HCT116 (cell line): ENCODE results near the gene ROR2.

Experiments used
- ATF3 ChIP-seq: IDR thresholded peaks from 2 replicates; pipeline ENCODE4 v1.6.1; 2012
- CBX3 ChIP-seq: IDR thresholded peaks from 2 replicates; pipeline ENCODE4 v1.6.1; 2012; ENCODE audit warnings: low read depth
- ELF1 ChIP-seq: IDR thresholded peaks from 2 replicates; pipeline ENCODE4 v1.6.1; 2012; ENCODE audit warnings: low read depth, borderline replicate concordance
- EZH2 ChIP-seq: fragments of 200-600 bp; sonication (generic); IDR thresholded peaks from 2 replicates; pipeline ENCODE4 v1.6.1; 2017; ENCODE audit warnings: antibody characterized with exemption, mixed run types
- EZH2phosphoT487 ChIP-seq: fragments of 200-600 bp; IDR thresholded peaks from 2 replicates; pipeline ENCODE4 v1.6.1; 2018; ENCODE audit warnings: antibody characterized with exemption, borderline replicate concordance
- POLR2A ChIP-seq: IDR thresholded peaks from 2 replicates; pipeline ENCODE4 v1.7.0; 2011; ENCODE audit warnings: borderline replicate concordance; ENCODE audit not compliant: insufficient read depth, insufficient read length; ENCODE audit errors: extremely low read depth
- POLR2AphosphoS5 ChIP-seq: IDR thresholded peaks from 2 replicates; pipeline ENCODE4 v1.6.1; 2011; ENCODE audit warnings: mild to moderate bottlenecking, low read depth, low read length, moderate library complexity
- RAD21 ChIP-seq: IDR thresholded peaks from 2 replicates; pipeline ENCODE4 v1.6.1; 2012; ENCODE audit warnings: low read depth, mild to moderate bottlenecking
- SP1 ChIP-seq: IDR thresholded peaks from 2 replicates; pipeline ENCODE4 v1.6.1; 2012; ENCODE audit warnings: low read depth
- TF ChIP-seq, protein P1 (sequence below), 3 experiments: fragments of 200-600 bp in 1 of 3; sonication (generic) in 1 of 3; IDR thresholded peaks in 2 of 3; conservative IDR thresholded peaks in 1 of 3; 2 replicates each; pipeline ENCODE4 v1.5.1; 2012 to 2017; ENCODE audit warnings: low read depth in 2 of 3, low read length in 2 of 3, antibody characterized with exemption in 1 of 3, borderline replicate concordance in 1 of 3, control low read depth in 1 of 3, mild to moderate bottlenecking in 1 of 3, mixed read lengths in 1 of 3, mixed run types in 1 of 3, moderate library complexity in 1 of 3; ENCODE audit not compliant: insufficient read depth in 1 of 3
- TF ChIP-seq, protein P2 (sequence below): IDR thresholded peaks from 2 replicates; pipeline ENCODE4 v1.6.1; 2012; ENCODE audit warnings: low read depth

DNA sequence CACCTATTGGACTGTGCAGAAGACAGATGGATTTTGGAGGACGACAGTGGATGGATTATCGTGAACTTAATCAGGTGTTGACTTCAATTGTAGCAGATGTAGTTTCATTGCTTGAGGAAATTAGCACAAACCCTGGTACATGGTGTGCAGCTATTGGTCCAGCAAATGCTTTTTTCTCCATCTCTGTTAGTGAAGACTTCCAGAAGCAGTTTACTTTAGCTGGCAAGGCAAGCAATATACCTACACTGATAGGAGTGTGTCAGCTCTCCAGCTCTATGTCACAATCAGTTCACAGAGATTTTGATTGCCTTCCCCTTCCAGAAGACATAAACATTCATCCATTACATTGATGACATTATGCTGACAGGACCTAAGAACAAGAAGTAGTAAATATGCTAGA is 35.7 kb upstream of the ROR2 start:
- TF ChIP-seq, protein P1, sequence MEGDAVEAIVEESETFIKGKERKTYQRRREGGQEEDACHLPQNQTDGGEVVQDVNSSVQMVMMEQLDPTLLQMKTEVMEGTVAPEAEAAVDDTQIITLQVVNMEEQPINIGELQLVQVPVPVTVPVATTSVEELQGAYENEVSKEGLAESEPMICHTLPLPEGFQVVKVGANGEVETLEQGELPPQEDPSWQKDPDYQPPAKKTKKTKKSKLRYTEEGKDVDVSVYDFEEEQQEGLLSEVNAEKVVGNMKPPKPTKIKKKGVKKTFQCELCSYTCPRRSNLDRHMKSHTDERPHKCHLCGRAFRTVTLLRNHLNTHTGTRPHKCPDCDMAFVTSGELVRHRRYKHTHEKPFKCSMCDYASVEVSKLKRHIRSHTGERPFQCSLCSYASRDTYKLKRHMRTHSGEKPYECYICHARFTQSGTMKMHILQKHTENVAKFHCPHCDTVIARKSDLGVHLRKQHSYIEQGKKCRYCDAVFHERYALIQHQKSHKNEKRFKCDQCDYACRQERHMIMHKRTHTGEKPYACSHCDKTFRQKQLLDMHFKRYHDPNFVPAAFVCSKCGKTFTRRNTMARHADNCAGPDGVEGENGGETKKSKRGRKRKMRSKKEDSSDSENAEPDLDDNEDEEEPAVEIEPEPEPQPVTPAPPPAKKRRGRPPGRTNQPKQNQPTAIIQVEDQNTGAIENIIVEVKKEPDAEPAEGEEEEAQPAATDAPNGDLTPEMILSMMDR (IDR thresholded peaks at IDR 0.05 in 2 of 3, conservative IDR thresholded peaks at IDR 0.05 in 1 of 3; ENCODE audit: borderline replicate concordance in 1 of 3, insufficient read depth in 1 of 3, low read depth in 2 of 3, low read length in 2 of 3), result no peak
- no peak for TF ChIP-seq ELF1
- no peak for TF ChIP-seq EZH2phosphoT487
- no peak for TF ChIP-seq RAD21
- TF ChIP-seq ATF3, result no peak
- TF ChIP-seq, protein P2, sequence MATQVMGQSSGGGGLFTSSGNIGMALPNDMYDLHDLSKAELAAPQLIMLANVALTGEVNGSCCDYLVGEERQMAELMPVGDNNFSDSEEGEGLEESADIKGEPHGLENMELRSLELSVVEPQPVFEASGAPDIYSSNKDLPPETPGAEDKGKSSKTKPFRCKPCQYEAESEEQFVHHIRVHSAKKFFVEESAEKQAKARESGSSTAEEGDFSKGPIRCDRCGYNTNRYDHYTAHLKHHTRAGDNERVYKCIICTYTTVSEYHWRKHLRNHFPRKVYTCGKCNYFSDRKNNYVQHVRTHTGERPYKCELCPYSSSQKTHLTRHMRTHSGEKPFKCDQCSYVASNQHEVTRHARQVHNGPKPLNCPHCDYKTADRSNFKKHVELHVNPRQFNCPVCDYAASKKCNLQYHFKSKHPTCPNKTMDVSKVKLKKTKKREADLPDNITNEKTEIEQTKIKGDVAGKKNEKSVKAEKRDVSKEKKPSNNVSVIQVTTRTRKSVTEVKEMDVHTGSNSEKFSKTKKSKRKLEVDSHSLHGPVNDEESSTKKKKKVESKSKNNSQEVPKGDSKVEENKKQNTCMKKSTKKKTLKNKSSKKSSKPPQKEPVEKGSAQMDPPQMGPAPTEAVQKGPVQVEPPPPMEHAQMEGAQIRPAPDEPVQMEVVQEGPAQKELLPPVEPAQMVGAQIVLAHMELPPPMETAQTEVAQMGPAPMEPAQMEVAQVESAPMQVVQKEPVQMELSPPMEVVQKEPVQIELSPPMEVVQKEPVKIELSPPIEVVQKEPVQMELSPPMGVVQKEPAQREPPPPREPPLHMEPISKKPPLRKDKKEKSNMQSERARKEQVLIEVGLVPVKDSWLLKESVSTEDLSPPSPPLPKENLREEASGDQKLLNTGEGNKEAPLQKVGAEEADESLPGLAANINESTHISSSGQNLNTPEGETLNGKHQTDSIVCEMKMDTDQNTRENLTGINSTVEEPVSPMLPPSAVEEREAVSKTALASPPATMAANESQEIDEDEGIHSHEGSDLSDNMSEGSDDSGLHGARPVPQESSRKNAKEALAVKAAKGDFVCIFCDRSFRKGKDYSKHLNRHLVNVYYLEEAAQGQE, result no peak
- TF ChIP-seq SP1, result no peak
- TF ChIP-seq CBX3, result no peak
- TF ChIP-seq POLR2A, result no peak
- TF ChIP-seq EZH2, result no peak
- TF ChIP-seq POLR2AphosphoS5, result no peak
